ENCODE data around the gene MRPS26.

The MRPS26 gene

GRCh38 chr20:3045816-3046676 lies at the start of gene MRPS26:
Gene MRPS26, plus strand, starts transcription at chr20:3046052. Its CDS starts 17 bp downstream, at chr20:3046069.
- TF ChIP-seq GATA2 (IDR thresholded peaks at IDR 0.05; ENCODE audit: low read depth, low read length) (no peak), GATA3 (IDR thresholded peaks at IDR 0.05; ENCODE audit: low read depth, low read length) (no peak)

- TF ChIP-seq GATA3 (IDR thresholded peaks at IDR 0.05; ENCODE audit: low read depth, low read length) (no peak), GATA2 (IDR thresholded peaks at IDR 0.05; ENCODE audit: low read depth, low read length) (no peak)
Observed at GRCh38 chr20:2998728-2999127, 47.1 kb upstream of the MRPS26 start.

GRCh38 chr20:3000852-3001523 lies 44.9 kb upstream of the MRPS26 start:
- TF ChIP-seq GATA3 (IDR thresholded peaks at IDR 0.05; ENCODE audit: low read depth, low read length) (no peak), GATA2 (IDR thresholded peaks at IDR 0.05; ENCODE audit: low read depth, low read length) (no peak)

- TF ChIP-seq GATA2 (IDR thresholded peaks at IDR 0.05; ENCODE audit: low read depth, low read length), result no peak
- TF ChIP-seq GATA3 (IDR thresholded peaks at IDR 0.05; ENCODE audit: low read depth, low read length), result no peak
Observed at GRCh38 chr20:3003416-3003815, 42.4 kb upstream of the MRPS26 start.

GRCh38 chr20:3010985-3011723 lies 34.7 kb upstream of the MRPS26 start:
- TF ChIP-seq GATA3 (IDR thresholded peaks at IDR 0.05; ENCODE audit: low read depth, low read length) (no peak), GATA2 (IDR thresholded peaks at IDR 0.05; ENCODE audit: low read depth, low read length) (no peak)

GRCh38 chr20:3011752-3012151 lies 34.1 kb upstream of the MRPS26 start:
- TF ChIP-seq GATA2 (IDR thresholded peaks at IDR 0.05; ENCODE audit: low read depth, low read length) (no peak), GATA3 (IDR thresholded peaks at IDR 0.05; ENCODE audit: low read depth, low read length) (no peak)

- no peak for TF ChIP-seq GATA3 (IDR thresholded peaks at IDR 0.05; ENCODE audit: low read depth, low read length)
- no peak for TF ChIP-seq GATA2 (IDR thresholded peaks at IDR 0.05; ENCODE audit: low read depth, low read length)
Observed at GRCh38 chr20:3013771-3014170, 32.1 kb upstream of the MRPS26 start.

GRCh38 chr20:3014179-3014578 lies 31.7 kb upstream of the MRPS26 start:
- TF ChIP-seq GATA3 (IDR thresholded peaks at IDR 0.05; ENCODE audit: low read depth, low read length), result no peak
- no peak for TF ChIP-seq GATA2 (IDR thresholded peaks at IDR 0.05; ENCODE audit: low read depth, low read length)

GRCh38 chr20:3014662-3015061 lies 31.2 kb upstream of the MRPS26 start:
- TF ChIP-seq GATA3 (IDR thresholded peaks at IDR 0.05; ENCODE audit: low read depth, low read length), result no peak
- TF ChIP-seq GATA2 (IDR thresholded peaks at IDR 0.05; ENCODE audit: low read depth, low read length), result no peak

GRCh38 chr20:3021327-3021726 lies 24.5 kb upstream of the MRPS26 start:
- TF ChIP-seq GATA2 (IDR thresholded peaks at IDR 0.05; ENCODE audit: low read depth, low read length) (no peak), GATA3 (IDR thresholded peaks at IDR 0.05; ENCODE audit: low read depth, low read length) (no peak)

- no peak for TF ChIP-seq GATA2 (IDR thresholded peaks at IDR 0.05; ENCODE audit: low read depth, low read length)
- no peak for TF ChIP-seq GATA3 (IDR thresholded peaks at IDR 0.05; ENCODE audit: low read depth, low read length)
Observed at GRCh38 chr20:3021777-3022176, 24.1 kb upstream of the MRPS26 start.

GRCh38 chr20:3027987-3028386 lies 17.9 kb upstream of the MRPS26 start:
- TF ChIP-seq GATA3 (IDR thresholded peaks at IDR 0.05; ENCODE audit: low read depth, low read length), result no peak
- no peak for TF ChIP-seq GATA2 (IDR thresholded peaks at IDR 0.05; ENCODE audit: low read depth, low read length)

- TF ChIP-seq GATA3 (IDR thresholded peaks at IDR 0.05; ENCODE audit: low read depth, low read length) (no peak), GATA2 (IDR thresholded peaks at IDR 0.05; ENCODE audit: low read depth, low read length) (no peak)
Observed at GRCh38 chr20:3031524-3032147, 14.2 kb upstream of the MRPS26 start.

- TF ChIP-seq GATA3 (IDR thresholded peaks at IDR 0.05; ENCODE audit: low read depth, low read length) (no peak), GATA2 (IDR thresholded peaks at IDR 0.05; ENCODE audit: low read depth, low read length) (no peak)
Observed at GRCh38 chr20:3032624-3033023, 13.2 kb upstream of the MRPS26 start.

Measured in SH-SY5Y (cell line).